ENCODE results near the gene ZNF384.

The ZNF384 gene

DNA sequence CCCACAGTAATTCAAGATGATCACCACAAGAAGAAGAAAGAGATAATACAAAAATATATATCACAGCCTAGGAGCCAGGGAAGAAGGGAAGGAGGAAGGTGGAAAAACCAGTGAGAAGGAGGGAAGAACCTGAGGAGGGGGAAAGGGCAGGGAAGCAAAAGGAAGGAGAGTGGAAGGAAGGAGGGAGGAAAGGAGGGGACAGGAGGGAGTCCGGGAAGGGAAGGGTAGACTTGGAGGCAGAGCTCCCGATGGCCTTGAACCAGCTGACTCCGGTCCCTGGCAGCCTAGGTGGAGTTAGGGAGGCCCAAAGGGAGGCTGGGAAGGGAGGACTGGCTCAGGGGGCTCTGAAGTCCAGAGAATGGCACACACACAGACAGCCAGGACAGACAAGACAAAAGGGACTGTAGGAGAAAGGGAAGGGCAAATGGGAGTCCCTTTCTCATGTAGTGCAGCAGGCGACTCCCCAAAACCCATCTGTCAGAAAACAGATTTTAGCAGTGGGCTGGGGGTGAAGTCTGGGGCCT is 4.7 kb upstream of the ZNF384 start:
- Histone ChIP-seq H3K4me2 (peak overlapping the region; percentile 99), H3K9ac (no peak overlapping the region), H3K27ac (peak overlapping the region; percentile 27; the same call in 1 of the 2 replicates), H3K4me1 (peaks cover 83% of the 10 kb centered on the region), H3K36me3 (no peaks in the 10 kb centered on the region; the same call in 1 of the 2 replicates), H3K4me3 (no peak overlapping the region), H3K9me3 (no peaks in the 10 kb centered on the region), H4K20me1 (no peaks in the 10 kb centered on the region), H3K27me3 (no peaks in the 10 kb centered on the region)
- TF ChIP-seq Cebpa-rat (IDR thresholded peaks at IDR 0.05), result no peak

DNA sequence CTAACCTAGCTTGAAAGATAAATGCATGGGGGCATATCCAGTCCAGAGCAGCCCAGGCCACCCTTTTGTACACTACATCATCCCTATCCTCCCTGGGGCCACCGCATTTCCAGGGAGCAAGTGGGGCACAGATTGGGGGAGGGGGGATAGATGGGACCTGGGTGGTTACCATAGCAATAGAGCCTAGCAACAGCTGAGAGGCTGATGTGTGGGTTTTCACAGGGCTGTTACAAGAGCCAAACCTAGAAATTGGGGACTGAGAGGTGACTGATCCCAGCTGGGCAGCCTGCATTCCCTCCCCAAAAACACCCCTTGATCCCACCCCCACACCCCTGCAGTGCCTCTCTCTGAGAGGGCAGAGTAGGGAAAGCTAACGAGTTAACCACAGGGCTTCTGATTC is 3.7 kb upstream of the ZNF384 start:
- Histone ChIP-seq H3K4me3 (no peak overlapping the region), H3K27me3 (no peaks in the 10 kb centered on the region), H3K9ac (no peak overlapping the region), H3K36me3 (no peaks in the 10 kb centered on the region; the same call in 1 of the 2 replicates), H3K9me3 (no peaks in the 10 kb centered on the region), H3K27ac (no peak overlapping the region), H4K20me1 (no peaks in the 10 kb centered on the region; the same call in 1 of the 2 replicates), H3K4me1 (peaks cover 78% of the 10 kb centered on the region), H3K4me2 (no peak overlapping the region)
- no peak for TF ChIP-seq Cebpa-rat (IDR thresholded peaks at IDR 0.05)

DNA sequence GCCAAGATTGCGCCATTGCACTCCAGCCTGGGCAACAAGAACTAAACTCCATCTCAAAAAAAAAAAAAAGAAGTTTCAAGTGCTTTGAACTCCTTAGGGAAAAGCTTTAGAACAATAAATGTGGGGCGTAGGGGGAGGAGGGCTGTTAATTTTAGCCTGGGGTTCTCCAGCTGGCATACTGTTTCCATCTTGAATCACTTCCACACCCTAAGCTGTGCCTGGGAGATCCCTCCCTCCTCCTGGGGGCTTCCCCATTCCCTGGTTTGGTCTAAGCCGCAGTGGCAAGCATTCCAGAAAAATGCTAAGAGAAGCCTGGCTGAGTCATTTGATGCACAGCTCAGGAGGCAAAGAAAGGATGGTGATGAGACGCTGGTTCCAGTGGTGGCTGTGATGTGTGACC is 2.3 kb upstream of the ZNF384 start:
- Histone ChIP-seq H3K27ac (no peak overlapping the region), H3K4me3 (no peak overlapping the region), H3K9ac (no peak overlapping the region), H3K36me3 (no peaks in the 10 kb centered on the region; the same call in 1 of the 2 replicates), H3K9me3 (no peaks in the 10 kb centered on the region), H3K4me2 (peak overlapping the region; percentile 59), H4K20me1 (peaks cover 14% of the 10 kb centered on the region), H3K27me3 (no peaks in the 10 kb centered on the region), H3K4me1 (peaks cover 78% of the 10 kb centered on the region)
- TF ChIP-seq Cebpa-rat (IDR thresholded peaks at IDR 0.05), result no peak

DNA sequence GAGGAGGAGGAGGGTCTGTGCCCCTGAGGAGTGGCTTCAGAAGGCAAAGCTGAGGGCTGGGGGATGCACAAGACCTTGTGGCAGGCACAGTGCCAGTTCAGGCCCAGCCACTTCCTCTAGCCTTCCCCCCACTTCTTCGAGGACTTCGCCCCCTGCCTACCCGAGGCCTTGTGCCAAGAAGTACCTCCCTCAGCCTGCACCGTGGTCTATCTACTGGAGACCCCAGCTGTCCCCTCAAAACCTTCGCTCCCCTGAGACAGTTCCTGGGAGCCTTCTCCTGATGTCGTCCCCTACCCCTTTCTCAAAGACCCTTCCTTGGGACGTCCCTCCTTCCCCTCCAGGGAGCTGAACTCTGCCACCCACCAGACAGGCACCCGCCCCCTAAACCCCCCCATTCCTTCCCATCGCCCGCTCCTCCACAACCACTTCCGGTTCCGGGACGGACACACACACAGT is 604 bp downstream of the ZNF384 start:
- no peaks in the 10 kb centered on the region for H3K9me3 ChIP-seq
- peak overlapping the region; percentile 95 for H3K9ac ChIP-seq
- TF ChIP-seq Cebpa-rat (IDR thresholded peaks at IDR 0.05), result no peak
- H3K4me1 ChIP-seq, result peaks cover 73% of the 10 kb centered on the region
- H3K4me2 ChIP-seq, result peak overlapping the region; percentile 96
- H3K27ac ChIP-seq, result peak overlapping the region; percentile 98
- peaks cover 25% of the 10 kb centered on the region for H3K36me3 ChIP-seq
- no peaks in the 10 kb centered on the region for H3K27me3 ChIP-seq
- peak overlapping the region; percentile 77 for H3K4me3 ChIP-seq
- H4K20me1 ChIP-seq, result peaks cover 43% of the 10 kb centered on the region

DNA sequence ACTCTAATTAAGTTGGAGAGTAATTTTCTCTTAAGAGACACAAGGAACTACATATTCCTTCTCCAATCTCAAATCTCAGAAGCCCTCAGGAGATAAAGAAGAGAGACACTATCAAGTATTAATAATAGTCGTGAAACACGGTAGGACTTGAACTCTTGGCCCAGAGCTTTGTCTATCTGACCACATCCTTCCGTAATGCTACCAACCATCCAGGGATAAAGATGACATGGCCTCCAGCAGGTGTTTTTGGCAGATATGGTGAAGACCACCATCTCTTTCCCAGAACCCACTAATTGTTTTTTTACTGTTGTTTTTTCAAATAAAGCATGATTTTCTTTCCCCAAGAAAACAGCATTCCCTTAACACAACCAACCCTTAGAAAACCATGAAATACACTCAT is 3.4 kb downstream of the ZNF384 start:
- no peak overlapping the region for H3K4me3 ChIP-seq
- H3K4me1 ChIP-seq, result peaks cover 51% of the 10 kb centered on the region
- no peaks in the 10 kb centered on the region for H3K9me3 ChIP-seq
- H3K4me2 ChIP-seq, result peak overlapping the region; percentile 96
- H3K9ac ChIP-seq, result peak overlapping the region; percentile 95; the same call in 1 of the 2 replicates
- peaks cover 70% of the 10 kb centered on the region for H4K20me1 ChIP-seq
- no peak for TF ChIP-seq Cebpa-rat (IDR thresholded peaks at IDR 0.05)
- peak overlapping the region; percentile 18; the same call in 1 of the 2 replicates for H3K27ac ChIP-seq
- peaks cover 53% of the 10 kb centered on the region for H3K36me3 ChIP-seq
- H3K27me3 ChIP-seq, result no peaks in the 10 kb centered on the region

DNA sequence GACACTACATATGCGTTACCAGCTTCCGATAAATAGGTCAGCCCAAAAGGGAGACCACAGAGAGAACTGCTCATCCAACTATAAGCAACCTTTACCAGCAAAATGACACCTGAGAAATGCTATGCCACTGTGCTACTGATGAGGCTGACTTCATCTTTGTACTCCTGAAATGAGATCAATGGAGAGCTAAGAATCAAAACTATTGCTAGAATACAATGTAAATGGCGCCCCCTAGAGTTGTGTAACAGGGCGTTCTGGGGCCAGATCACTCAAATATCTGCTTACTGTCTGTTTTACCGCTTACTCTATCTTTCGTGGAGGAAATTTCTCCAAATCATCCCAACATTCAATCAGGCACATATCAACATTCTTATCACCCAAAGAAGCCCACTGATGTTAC is 4.6 kb downstream of the ZNF384 start:
- Histone ChIP-seq H4K20me1 (peaks cover 82% of the 10 kb centered on the region), H3K9me3 (no peaks in the 10 kb centered on the region), H3K27me3 (no peaks in the 10 kb centered on the region), H3K4me1 (peaks cover 42% of the 10 kb centered on the region), H3K9ac (no peak overlapping the region), H3K36me3 (peaks cover 65% of the 10 kb centered on the region), H3K4me3 (no peak overlapping the region), H3K27ac (no peak overlapping the region), H3K4me2 (peak overlapping the region; percentile 96; the same call in 1 of the 2 replicates)
- no peak for TF ChIP-seq Cebpa-rat (IDR thresholded peaks at IDR 0.05)

DNA sequence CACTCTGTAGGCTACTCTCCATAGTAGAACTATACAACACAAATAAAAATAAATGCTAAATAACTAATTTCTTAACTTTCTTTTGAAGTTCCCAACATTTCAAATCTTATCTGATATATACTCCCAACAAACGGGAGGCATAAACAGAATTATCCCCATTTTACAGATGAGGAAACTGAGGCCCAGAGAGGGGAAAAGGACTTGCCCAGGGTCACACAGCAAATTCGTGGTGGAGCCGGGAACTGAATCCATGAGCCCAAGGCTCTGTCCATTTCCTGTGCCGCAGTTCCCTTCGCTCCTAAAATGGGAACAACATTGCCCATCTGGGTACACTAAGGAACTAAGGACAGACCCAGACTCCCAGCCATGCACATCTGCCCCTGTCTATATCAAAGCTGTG is 12.2 kb downstream of the ZNF384 start:
- no peak overlapping the region for H3K27ac ChIP-seq
- no peaks in the 10 kb centered on the region for H3K4me1 ChIP-seq

DNA sequence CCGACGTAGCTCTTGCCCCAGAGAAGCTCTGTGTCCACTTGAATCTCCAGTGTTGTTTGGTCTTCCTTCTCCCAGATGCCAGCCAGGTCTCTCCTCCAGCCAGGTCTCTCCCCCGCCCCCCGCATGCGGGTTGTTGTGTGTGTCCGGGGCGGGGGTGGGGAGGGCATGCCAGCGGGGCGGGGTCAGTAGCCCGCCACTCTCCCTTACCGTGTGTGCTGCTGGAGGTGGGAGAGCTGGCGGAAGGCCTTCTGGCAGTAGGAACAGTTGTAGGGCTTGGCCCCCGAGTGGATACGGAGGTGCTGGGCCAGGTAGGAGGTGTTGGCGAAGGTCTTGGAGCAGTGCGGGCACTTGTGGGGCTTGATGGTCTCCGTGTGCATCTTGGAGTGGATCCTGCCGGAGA is 17.0 kb downstream of the ZNF384 start:
- no peak overlapping the region for H3K4me3 ChIP-seq
- no peaks in the 10 kb centered on the region for H3K4me1 ChIP-seq
- H4K20me1 ChIP-seq, result 0 out of 2 replicates have a peak, but pooled peaks cover 2% of the 10 kb centered on the region
- no peaks in the 10 kb centered on the region for H3K27me3 ChIP-seq
- peaks cover 100% of the 10 kb centered on the region for H3K36me3 ChIP-seq
- no peak overlapping the region for H3K9ac ChIP-seq
- no peak overlapping the region for H3K27ac ChIP-seq
- no peaks in the 10 kb centered on the region for H3K9me3 ChIP-seq
- H3K4me2 ChIP-seq, result no peak overlapping the region
- no peak for TF ChIP-seq Cebpa-rat (IDR thresholded peaks at IDR 0.05)

More for the DNA sequence above, 12.2 kb downstream of the ZNF384 start:
- Histone ChIP-seq H3K4me3 (no peak overlapping the region), H3K36me3 (peaks cover 100% of the 10 kb centered on the region), H3K27me3 (no peaks in the 10 kb centered on the region), H4K20me1 (peaks cover 36% of the 10 kb centered on the region), H3K9me3 (no peaks in the 10 kb centered on the region), H3K4me2 (no peak overlapping the region), H3K9ac (no peak overlapping the region)
- no peak for TF ChIP-seq Cebpa-rat (IDR thresholded peaks at IDR 0.05)

DNA sequence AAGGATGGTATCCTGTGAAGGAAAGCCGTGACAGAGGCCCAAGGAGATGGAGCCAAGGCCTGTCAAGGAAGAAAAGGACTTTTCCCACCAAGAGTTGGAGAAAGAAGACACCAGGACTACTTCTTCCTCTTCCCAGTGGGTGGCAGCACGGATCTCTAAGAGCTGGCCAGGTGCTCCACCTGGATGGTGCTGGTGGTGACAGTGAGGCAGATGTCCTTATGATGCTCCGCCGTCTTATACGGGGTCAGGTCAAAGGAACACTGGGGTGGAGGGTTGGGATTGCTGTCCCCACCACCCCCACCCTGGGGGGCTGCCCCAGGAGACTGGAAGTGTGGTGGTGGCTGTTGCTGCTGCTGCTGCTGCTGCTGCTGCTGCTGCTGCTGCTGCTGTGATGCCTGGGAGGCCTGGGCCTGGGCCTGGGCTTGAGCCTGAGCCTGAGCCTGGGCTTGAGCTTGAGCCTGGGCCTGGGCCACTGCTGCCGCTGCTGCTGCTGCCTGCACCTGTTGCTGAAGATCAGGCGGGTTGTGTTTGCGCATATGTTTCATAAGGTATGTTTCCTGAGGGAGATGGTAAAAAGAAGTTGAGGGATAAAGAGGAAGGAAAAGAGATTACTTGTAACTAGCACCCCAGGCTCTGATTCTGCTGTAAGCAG is 21.5 kb downstream of the ZNF384 start:
- Histone ChIP-seq H3K27me3 (no peaks in the 10 kb centered on the region), H3K36me3 (peaks cover 72% of the 10 kb centered on the region), H3K9me3 (no peaks in the 10 kb centered on the region), H4K20me1 (no peaks in the 10 kb centered on the region), H3K4me2 (no peak overlapping the region), H3K27ac (no peak overlapping the region), H3K9ac (no peak overlapping the region), H3K4me1 (0 out of 2 replicates have a peak, but pooled peaks cover 9% of the 10 kb centered on the region), H3K4me3 (no peak overlapping the region)
- no peak for TF ChIP-seq Cebpa-rat (IDR thresholded peaks at IDR 0.05)

DNA sequence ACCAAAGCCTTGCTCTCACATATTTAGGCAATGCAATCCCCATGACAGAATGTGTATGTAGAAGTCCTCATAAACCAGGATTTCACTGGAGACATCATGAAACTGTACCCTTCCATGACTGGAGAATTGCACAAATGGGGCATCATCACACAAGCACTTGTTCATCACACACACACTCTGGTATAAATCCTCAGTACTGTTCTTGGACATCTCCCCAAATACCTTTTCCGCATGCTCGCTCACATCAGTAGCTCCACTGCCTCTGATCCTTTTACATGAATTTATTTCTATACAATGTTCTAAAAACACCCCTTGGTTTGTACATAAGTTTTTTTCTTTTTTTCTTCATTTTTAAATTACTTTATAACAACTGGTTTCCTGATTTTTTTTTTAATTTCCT is 23.0 kb downstream of the ZNF384 start:
- H3K36me3 ChIP-seq, result peaks cover 58% of the 10 kb centered on the region
- H3K9me3 ChIP-seq, result no peaks in the 10 kb centered on the region
- no peak overlapping the region for H3K4me2 ChIP-seq
- no peaks in the 10 kb centered on the region for H3K27me3 ChIP-seq
- no peaks in the 10 kb centered on the region for H4K20me1 ChIP-seq
- H3K9ac ChIP-seq, result no peak overlapping the region
- peaks cover 22% of the 10 kb centered on the region for H3K4me1 ChIP-seq
- H3K4me3 ChIP-seq, result no peak overlapping the region
- no peak for TF ChIP-seq Cebpa-rat (IDR thresholded peaks at IDR 0.05)
- no peak overlapping the region for H3K27ac ChIP-seq
